NCI-H2081 treated with DMSO at 0.1 percent for 48 hours (cell line): ENCODE results near the gene EAPP.
"Not testable (repeated sequence)": the region's sequence is repeated elsewhere in the genome, so short reads cannot be mapped to it uniquely, and the experiment has no call there.

Source experiments
- DNase-seq: peaks from one replicate; lab custom pipeline; 2025; lab: John Stamatoyannopoulos, UW

EAPP gene, protein sequence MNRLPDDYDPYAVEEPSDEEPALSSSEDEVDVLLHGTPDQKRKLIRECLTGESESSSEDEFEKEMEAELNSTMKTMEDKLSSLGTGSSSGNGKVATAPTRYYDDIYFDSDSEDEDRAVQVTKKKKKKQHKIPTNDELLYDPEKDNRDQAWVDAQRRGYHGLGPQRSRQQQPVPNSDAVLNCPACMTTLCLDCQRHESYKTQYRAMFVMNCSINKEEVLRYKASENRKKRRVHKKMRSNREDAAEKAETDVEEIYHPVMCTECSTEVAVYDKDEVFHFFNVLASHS

GRCh38 chr14:34539407-34540180 is at the start of gene EAPP:
Gene EAPP (minus strand): TSS chr14:34539701. CDS start chr14:34539628, 73 bp downstream.
- no peak for DNase-seq

- no peak for DNase-seq
Observed at GRCh38 chr14:34583525-34583924, 44.0 kb upstream of the EAPP start.

DNA sequence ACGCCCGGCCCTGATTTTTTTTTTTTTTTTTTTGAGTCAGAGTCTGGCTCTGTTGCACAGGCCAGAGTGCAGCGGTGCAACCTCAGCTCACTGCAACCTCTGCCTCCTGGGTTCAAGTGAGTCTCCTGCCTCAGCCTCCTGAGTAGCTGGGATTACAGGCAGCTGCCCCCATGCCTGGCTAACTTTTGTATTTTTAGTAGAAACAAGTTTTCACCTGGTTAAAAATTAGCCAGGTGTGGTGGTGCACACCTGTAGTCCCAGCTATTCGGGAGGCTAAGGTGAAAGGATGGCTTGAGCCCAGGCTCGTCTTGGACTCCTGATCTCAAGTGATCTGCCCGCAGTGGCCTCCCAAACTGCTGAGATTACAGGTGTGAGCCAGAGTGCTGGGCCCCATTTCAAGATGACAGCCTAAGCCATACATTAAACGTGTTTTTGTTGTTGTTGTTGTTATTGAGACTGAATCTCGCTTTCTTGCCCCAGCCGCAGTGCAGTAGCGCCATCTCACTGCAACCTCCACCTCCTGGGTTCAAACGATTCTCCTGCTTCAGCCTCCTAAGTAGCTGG is 42.7 kb upstream of the EAPP start:
- no peak for DNase-seq

DNA sequence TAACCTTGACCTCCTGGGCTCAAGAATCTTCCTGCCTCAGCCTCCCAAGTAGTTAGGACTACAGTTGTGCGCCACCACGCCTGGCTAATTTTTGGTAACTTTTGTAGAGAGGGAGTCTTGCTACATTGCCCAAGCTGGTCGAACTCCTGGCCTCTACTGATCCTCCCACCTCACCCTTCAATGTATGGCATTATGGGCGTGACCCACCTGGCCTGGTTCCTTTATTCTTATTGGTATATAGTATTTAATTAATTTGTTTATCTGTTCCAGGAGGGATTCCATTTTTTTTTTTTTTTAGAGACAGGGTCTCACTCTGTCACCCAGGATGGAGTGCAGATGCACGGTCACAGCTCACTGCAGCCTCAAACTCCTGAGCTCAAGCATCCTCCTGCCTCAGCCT is 40.9 kb upstream of the EAPP start:
- no peak for DNase-seq

DNA sequence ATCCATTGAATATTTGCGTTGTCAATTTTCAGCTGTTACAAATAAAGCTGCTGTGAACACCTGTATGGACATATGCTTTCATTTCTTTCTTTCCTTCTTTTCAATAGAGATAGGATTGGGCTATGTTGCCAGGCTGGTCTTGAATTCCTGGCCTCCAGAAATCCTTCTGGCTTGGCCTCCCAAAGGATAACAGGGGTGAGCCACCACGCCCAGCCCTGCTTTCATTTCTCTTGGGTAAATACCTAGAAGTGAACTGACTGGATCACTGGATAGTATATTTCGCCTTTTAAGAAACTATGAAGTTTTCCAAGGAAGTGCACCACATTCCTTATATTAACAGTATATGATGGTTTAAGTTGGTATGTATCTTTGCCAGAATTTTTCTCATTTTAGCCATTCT is 32.3 kb upstream of the EAPP start:
- DNase-seq, result no peak

GRCh38 chr14:34569750-34570149 is 30.2 kb upstream of the EAPP start:
- no peak for DNase-seq

DNA sequence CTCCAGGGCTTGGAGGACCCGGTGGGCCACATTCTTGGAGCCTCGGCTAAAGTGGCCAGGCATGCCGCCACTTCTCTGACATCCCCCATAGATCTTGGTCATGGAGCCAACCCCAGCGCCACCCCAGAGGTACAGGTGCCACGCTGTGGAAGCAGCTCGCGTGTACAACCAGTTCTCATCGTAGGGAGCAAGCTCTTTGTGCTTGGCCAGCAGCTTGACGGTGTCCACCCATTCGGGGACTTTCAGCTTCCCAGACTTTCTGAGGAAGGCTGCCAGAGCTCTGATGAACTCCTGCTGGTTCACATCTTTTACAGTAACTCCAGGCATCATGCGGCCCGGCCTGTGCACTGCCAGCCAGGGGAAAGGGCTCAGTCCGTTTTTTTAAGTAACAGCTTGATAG is 29.3 kb upstream of the EAPP start:
- no peak for DNase-seq

GRCh38 chr14:34562776-34563150 is 23.3 kb upstream of the EAPP start:
- no peak for DNase-seq

- not testable (repeated sequence) for DNase-seq
Observed at GRCh38 chr14:34562037-34562775, 22.7 kb upstream of the EAPP start.

DNA sequence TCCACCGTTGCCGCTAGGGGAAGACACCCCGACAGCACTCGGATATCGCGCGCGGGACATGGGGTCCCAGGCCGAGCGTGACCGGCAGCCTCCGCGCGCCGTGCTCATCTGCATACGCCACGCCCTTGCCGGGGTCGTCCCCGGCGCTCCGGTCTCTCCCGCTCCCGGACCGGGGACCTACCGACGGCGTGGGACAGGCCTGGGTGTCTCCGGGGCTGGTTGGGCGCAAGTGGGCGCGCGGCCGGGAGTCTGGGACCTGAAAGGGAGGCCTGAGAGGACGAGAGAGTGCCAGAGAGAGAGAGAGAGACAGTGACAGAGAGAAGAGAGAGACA is 17.0 kb upstream of the EAPP start:
- not testable (repeated sequence) for DNase-seq

DNA sequence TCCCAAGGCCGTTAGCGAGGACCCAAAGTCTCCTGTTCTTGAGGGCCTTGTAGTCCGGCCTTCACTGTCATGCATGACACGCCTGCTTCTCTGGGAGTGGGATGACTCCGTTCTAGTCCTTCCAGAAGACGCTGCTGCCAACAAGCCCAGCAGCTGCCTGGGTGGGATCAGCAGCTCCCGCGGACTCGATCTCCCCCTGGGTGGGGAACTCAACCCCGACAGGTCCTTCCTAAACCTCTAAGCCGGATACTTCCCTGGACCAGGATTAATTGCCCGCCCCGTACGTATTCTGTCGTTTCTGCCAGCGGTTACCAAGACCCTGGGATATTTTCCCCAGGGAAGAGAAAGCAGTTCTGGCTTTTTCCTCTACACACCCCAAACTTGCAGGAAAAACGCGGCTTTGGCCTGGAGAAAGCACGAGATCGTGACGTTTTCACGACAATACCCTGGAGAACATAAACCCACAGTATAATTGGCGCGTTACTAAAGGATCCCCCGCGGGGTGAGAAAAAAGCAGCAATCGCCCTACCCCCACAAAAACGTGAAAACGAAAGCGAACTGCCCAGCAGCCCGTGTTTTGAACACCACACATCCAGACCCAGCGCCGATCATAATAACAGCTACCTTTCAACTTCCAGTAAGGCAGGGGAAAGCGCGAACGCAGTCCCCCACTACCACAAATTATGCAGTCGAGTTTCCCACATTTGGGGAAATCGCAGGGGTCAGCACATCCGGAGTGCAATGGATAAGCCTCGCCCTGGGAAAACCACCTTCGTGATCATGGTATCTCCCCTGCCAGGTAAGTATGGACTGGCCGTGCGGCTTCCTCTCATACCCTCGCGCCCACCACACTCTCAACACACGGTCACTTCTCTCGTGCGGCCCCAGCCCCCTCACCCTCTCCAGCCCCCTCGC is 16.3 kb upstream of the EAPP start:
- not testable (repeated sequence) for DNase-seq

DNA sequence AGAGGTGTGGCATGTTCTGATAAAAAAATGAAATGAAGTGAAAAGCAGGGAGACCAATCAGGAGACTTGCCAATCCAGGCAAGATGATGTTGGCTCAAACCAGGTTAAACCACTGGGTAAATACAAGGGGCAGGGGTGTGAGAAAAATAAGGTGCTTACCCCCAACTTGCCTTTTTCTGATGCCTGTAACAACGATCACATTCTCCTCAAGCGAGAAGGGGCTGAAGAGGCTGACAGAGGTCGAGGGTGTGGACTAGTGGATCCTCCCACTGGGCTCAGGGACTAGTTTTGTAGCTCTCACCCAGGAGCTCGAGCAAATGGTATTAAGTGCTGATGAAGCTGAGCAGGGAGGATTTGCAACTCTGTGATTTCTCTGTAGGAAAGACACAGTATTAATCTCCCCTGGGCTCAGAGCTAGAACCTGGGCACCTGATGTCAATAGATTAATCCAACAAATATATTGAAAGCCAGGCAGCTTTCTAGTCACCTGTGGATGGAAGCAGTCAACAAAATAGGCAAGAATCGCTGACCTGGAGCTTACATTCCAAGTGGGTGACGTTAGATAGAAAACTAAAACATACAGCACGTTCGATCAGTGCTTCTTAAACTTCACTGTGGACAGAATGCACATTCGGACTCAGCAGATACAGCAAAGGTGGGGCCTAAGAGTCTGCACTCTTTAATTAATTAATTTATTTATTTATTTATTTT is 15.2 kb upstream of the EAPP start:
- DNase-seq, result no peak

GRCh38 chr14:34549276-34549966 is 9.9 kb upstream of the EAPP start:
- not testable (repeated sequence) for DNase-seq

DNA sequence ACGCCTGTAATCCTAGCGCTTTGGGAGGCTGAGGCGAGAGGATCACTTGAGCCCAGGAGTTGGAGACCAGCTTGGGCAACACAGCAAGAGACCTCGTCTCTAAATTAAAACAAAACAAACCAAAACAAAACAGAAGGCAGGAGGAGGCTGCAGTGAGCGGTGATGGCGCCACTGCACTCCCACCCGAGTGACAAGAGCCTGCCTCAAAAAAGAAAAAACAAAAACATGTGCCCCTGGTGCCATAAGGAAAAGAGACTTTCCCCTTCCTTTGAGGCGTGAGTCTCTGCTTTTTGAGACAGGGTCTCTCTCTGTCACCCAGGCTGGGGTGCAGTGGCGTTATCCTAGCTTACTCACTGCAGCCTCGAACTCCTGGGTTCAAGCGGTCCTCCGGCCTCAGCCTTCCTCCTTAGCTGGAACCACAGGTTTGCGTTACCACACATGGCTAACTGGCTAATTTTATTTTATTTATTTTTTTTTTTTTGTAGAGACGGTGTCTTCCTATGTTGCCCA is 9.0 kb upstream of the EAPP start:
- no peak for DNase-seq

DNA sequence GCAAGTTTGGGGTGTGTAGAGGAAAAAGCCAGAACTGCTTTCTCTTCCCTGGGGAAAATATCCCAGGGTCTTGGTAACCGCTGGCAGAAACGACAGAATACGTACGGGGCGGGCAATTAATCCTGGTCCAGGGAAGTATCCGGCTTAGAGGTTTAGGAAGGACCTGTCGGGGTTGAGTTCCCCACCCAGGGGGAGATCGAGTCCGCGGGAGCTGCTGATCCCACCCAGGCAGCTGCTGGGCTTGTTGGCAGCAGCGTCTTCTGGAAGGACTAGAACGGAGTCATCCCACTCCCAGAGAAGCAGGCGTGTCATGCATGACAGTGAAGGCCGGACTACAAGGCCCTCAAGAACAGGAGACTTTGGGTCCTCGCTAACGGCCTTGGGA is 7.6 kb upstream of the EAPP start:
- DNase-seq, result not testable (repeated sequence)

DNA sequence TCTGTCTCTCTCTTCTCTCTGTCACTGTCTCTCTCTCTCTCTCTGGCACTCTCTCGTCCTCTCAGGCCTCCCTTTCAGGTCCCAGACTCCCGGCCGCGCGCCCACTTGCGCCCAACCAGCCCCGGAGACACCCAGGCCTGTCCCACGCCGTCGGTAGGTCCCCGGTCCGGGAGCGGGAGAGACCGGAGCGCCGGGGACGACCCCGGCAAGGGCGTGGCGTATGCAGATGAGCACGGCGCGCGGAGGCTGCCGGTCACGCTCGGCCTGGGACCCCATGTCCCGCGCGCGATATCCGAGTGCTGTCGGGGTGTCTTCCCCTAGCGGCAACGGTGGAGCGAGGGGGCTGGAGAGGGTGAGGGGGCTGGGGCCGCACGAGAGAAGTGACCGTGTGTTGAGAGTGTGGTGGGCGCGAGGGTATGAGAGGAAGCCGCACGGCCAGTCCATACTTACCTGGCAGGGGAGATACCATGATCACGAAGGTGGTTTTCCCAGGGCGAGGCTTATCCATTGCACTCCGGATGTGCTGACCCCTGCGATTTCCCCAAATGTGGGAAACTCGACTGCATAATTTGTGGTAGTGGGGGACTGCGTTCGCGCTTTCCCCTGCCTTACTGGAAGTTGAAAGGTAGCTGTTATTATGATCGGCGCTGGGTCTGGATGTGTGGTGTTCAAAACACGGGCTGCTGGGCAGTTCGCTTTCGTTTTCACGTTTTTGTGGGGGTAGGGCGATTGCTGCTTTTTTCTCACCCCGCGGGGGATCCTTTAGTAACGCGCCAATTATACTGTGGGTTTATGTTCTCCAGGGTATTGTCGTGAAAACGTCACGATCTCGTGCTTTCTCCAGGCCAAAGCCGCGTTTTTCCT is 7.0 kb upstream of the EAPP start:
- DNase-seq, result not testable (repeated sequence)

GRCh38 chr14:34540181-34541059 is 919 bp upstream of the EAPP start:
- not testable (repeated sequence) for DNase-seq

DNA sequence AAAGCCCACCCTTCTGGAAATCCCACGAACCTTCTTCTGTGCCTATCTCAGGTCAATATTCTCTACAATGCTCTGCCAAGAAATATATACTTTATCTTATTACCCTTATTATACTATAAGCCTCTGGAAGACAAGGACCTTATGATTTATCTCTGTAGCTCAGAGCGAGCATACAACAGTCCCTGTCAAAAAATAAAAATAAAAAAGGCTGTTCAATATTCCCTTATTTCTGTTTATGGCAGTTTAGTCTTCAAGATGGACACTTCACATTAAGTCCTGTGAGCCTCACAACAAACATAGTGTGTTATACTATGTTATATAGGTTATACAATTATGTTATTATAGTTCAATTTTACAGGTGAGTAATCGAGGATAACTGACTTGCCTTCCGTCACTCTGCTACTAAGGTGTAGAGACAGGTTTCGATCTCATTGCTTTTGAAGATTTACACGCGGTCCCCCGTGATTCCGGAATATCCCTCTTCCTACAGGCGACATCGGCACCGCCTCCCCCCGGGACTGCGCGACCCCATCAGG is 562 bp downstream of the EAPP start:
- no peak for DNase-seq
